RWPE2 (cell line): ENCODE data around the gene KIAA0825.

ENCODE experiments used
- ATAC-seq: fragments of 200-7000 bp; cut with Tn5 transposase; 3 replicates; pipeline ENCODE4 v1.9.1; 2021; ENCODE audit warnings: low read depth
- DNase-seq: peaks from one replicate; pipeline ENCODE4 v3.0.0-alpha.2; 2020; ENCODE audit warnings: low spot score
- H3K27ac ChIP-seq: fragments of 450-650 bp; 2 replicates; pipeline ENCODE4 v1.5.1; 2017; ENCODE audit warnings: mild to moderate bottlenecking; ENCODE audit not compliant: poor library complexity, severe bottlenecking
- H3K27me3 ChIP-seq: fragments of 250-450 bp; sonication (Bioruptor Pico); 2 replicates; pipeline ENCODE4 v1.5.1; 2021; ENCODE audit warnings: mild to moderate bottlenecking, moderate library complexity; ENCODE audit not compliant: insufficient read depth, poor library complexity, severe bottlenecking
- H3K36me3 ChIP-seq: fragments of 250-450 bp; sonication (Bioruptor Pico); 2 replicates; pipeline ENCODE4 v1.5.1; 2020; ENCODE audit warnings: low read depth, mild to moderate bottlenecking, moderate library complexity
- H3K4me1 ChIP-seq: fragments of 250-450 bp; sonication (Bioruptor Pico); 2 replicates; pipeline ENCODE4 v1.5.1; 2021; ENCODE audit warnings: mild to moderate bottlenecking, moderate library complexity; ENCODE audit not compliant: insufficient read depth, poor library complexity, severe bottlenecking
- H3K4me3 ChIP-seq: fragments of 250-450 bp; sonication (Bioruptor Pico); 2 replicates; pipeline ENCODE4 v1.5.1; 2021; ENCODE audit warnings: mild to moderate bottlenecking, moderate library complexity; ENCODE audit not compliant: severe bottlenecking
- H3K9me3 ChIP-seq: fragments of 250-450 bp; sonication (Bioruptor Pico); 2 replicates; pipeline ENCODE4 v1.5.1; 2021; ENCODE audit warnings: mild to moderate bottlenecking, moderate library complexity; ENCODE audit not compliant: severe bottlenecking
- CTCF ChIP-seq: fragments of 450-650 bp; IDR thresholded peaks from one replicate; pipeline ENCODE4 v1.5.1; 2017; ENCODE audit warnings: mild to moderate bottlenecking, moderate library complexity; ENCODE audit not compliant: poor library complexity, severe bottlenecking

Gene KIAA0825

GRCh38 chr5:94432499-94432898 lies 185.9 kb downstream of the KIAA0825 start:
- ATAC-seq: no peak
- H3K27me3 ChIP-seq: no peaks in the 10 kb centered on the region
- no peak for DNase-seq
- no peak overlapping the region for H3K27ac ChIP-seq
- no peaks in the 10 kb centered on the region for H3K9me3 ChIP-seq
- H3K36me3 ChIP-seq: no peaks in the 10 kb centered on the region
- peaks cover 10% of the 10 kb centered on the region for H3K4me1 ChIP-seq
- no peak overlapping the region for H3K4me3 ChIP-seq
- TF ChIP-seq CTCF: no peak

GRCh38 chr5:94431696-94432095 lies 186.7 kb downstream of the KIAA0825 start:
- H3K4me1 ChIP-seq: peaks cover 10% of the 10 kb centered on the region
- no peaks in the 10 kb centered on the region for H3K36me3 ChIP-seq
- no peak for DNase-seq
- no peak overlapping the region for H3K27ac ChIP-seq
- H3K4me3 ChIP-seq: no peak overlapping the region
- no peaks in the 10 kb centered on the region for H3K27me3 ChIP-seq
- no peak for ATAC-seq
- no peak for TF ChIP-seq CTCF
- H3K9me3 ChIP-seq: no peaks in the 10 kb centered on the region

GRCh38 chr5:94429566-94429965 lies 188.8 kb downstream of the KIAA0825 start:
- H3K4me1 ChIP-seq: peaks cover 10% of the 10 kb centered on the region
- DNase-seq: no peak
- H3K4me3 ChIP-seq: no peak overlapping the region
- H3K9me3 ChIP-seq: no peaks in the 10 kb centered on the region
- H3K36me3 ChIP-seq: no peaks in the 10 kb centered on the region
- H3K27me3 ChIP-seq: no peaks in the 10 kb centered on the region
- no peak for TF ChIP-seq CTCF
- no peak for ATAC-seq
- no peak overlapping the region for H3K27ac ChIP-seq

GRCh38 chr5:94425396-94425795 lies 193.0 kb downstream of the KIAA0825 start:
- Histone ChIP-seq H3K27ac (no peak overlapping the region), H3K9me3 (no peaks in the 10 kb centered on the region), H3K36me3 (no peaks in the 10 kb centered on the region), H3K27me3 (no peaks in the 10 kb centered on the region), H3K4me3 (no peak overlapping the region), H3K4me1 (peaks cover 12% of the 10 kb centered on the region)
- ATAC-seq: no peak
- no peak for TF ChIP-seq CTCF
- no peak for DNase-seq

- Histone ChIP-seq H3K9me3 (no peaks in the 10 kb centered on the region), H3K27ac (peak overlapping the region; percentile 17), H3K4me3 (no peak overlapping the region), H3K4me1 (peaks cover 12% of the 10 kb centered on the region), H3K27me3 (no peaks in the 10 kb centered on the region), H3K36me3 (no peaks in the 10 kb centered on the region)
- DNase-seq (no peak), ATAC-seq (no peak)
- no peak for TF ChIP-seq CTCF
Observed at GRCh38 chr5:94423411-94423810, 195.0 kb downstream of the KIAA0825 start.
